Stomach (tissue), 9 donors: ENCODE results near the gene LIN9. TPM values are rescaled to one million over a fixed set of nuclear protein-coding genes. Genes with fewer than 3 reads are reported as not detected.
A peak's percentile ranks its signal among the peaks of the same experiment; 100 is the strongest.

Source experiments
- DNase-seq, 2 donors: peaks; one replicate each; pipeline versions ENCODE4 v3.0.0 to v3.0.0-alpha.2; 2013 to 2019
- H3K27ac ChIP-seq, 5 donors: fragments of 200-600 bp in 4 of 5; sonication (generic) in 4 of 5; one replicate each; pipeline ENCODE4 v1.5.1; 2013 to 2019; ENCODE audit warnings: mild to moderate bottlenecking in 1 of 5, moderate library complexity in 1 of 5
- H3K27me3 ChIP-seq, 3 donors: fragments of 200-600 bp; sonication (generic); one replicate each; pipeline ENCODE4 v1.5.1; 2017 to 2019; ENCODE audit warnings: mixed run types in 1 of 3
- H3K36me3 ChIP-seq, 4 donors: fragments of 200-600 bp; sonication (generic); 1 replicate in 3 of 4; 2 replicates in 1 of 4; pipeline ENCODE4 v1.5.1; 2016 to 2019
- H3K4me1 ChIP-seq, 4 donors: fragments of 200-600 bp; sonication (generic); one replicate each; pipeline ENCODE4 v1.5.1; 2016 to 2019
- H3K4me3 ChIP-seq, 4 donors: fragments of 200-600 bp; sonication (generic) in 3 of 4; one replicate each; pipeline ENCODE4 v1.5.1; 2016 to 2019; ENCODE audit warnings: mild to moderate bottlenecking in 1 of 4
- H3K9me3 ChIP-seq, 4 donors: fragments of 200-600 bp; sonication (generic); one replicate each; pipeline ENCODE4 v1.5.1; 2016 to 2019
- EP300 ChIP-seq: sonication (generic); formaldehyde crosslinking; IDR thresholded peaks from one replicate; pipeline ENCODE4 v1.6.1; 2017; ENCODE audit warnings: antibody characterized with exemption
- POLR2AphosphoS5 ChIP-seq, 3 donors: sonication (generic); formaldehyde crosslinking; IDR thresholded peaks; one replicate each; pipeline ENCODE4 v1.6.1; 2016; ENCODE audit warnings: antibody characterized with exemption in 3 of 3
- WGBS, 5 donors: extraction: QIAGEN DNeasy Blood & Tissue Kit in 3 of 5; methylation state at CpG; one replicate each; pipeline versions ENCODE4 v1.1.5 to v1.1.7; 2013 to 2018; 5-methylcytosine and 5-hydroxymethylcytosine counted together
- intact Hi-C: fragments of 100-400 bp; cut with DNase I; formaldehyde crosslinking; loops from one replicate; pipeline ENCODE4 v1.15.1; 2023; ENCODE audit warnings: low total_unique reads
- polyA plus RNA-seq, 3 donors: library from polyadenylated mRNA; stranded (reverse); fragments of 200-250 nt; gene quantifications; one replicate each; pipeline ENCODE4 v1.2.3, GENCODE V29; 2013
- total RNA-seq, 5 donors: library from RNA; depleted of rRNA; stranded (reverse); fragments of >200 nt; gene quantifications; one replicate each; pipeline versions ENCODE4 v1.1.0 to v1.2.3, GENCODE V29; 2014 to 2016
- TF ChIP-seq, protein P1 (sequence below), 7 experiments: fragments of 450-650 bp in 4 of 7; fragments of 200-600 bp in 3 of 7; sonication (generic) in 3 of 7; IDR thresholded peaks; one replicate each; pipeline ENCODE4 v1.5.1; 2016 to 2019; ENCODE audit warnings: antibody characterized with exemption in 7 of 7, control low read depth in 2 of 7, mild to moderate bottlenecking in 1 of 7
- donor health status: healthy with polysubstance abuse.
- donor health status: Bipolar disorder and iron deficiency.
- donor health status: healthy.

The LIN9 gene
- total and polyA plus RNA-seq, 8 donors: 1.3 to 45.5 (median 2.9) TPM; not detected in 1

DNA sequence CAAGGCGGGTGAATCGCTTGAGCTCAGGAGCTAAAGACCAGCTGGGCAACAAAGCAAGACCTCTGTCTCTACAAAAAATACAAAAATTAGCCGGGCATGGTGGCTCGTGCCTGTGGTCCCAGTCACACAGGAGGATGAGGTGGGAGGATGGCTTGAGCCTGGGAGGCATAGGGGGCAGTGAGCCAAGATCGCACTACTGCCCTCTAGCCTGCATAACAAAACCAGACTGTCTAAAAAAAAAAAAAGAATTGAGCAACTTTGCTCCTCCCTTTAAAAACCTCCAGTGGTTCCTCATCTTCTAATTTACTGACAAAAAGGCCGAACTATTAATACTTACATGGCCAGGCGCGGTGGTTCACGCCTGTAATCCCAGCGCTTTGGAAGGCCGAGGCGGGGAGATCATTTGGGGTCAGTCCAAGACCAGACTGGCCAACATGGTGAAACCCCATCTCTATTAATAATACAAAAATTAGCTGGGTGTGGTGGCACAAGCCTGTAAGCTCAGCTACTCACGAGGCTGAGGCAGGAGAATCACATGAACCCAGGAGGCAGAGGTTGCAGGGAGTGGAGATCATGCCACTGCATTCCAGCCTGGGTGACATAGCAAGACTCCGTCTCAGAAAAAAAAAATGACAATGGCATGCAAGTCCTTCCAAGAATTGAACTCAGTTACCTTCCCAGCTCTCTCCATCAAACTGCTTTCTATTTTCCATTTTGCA lies 126.8 kb downstream of the LIN9 start:
- Histone ChIP-seq H3K27ac (peak overlapping the region; percentile 14 to 66 (median 51)), H3K9me3 (no peaks in the 10 kb centered on the region), H3K36me3 (peaks cover 0 to 11% (median 3%) of the 10 kb centered on the region in 4 donors), H3K4me1 (peaks cover 22 to 91% (median 78%) of the 10 kb centered on the region in 4 donors), H3K4me3 (peak overlapping the region in 1 of 4 donors; percentile 31), H3K27me3 (no peaks in the 10 kb centered on the region)
- 64 to 72% (median 67%) methylated on average over 14 of the region's 14 CpGs for WGBS, 5 donors
- intact Hi-C loops: no loop called here
- DNase-seq: peak; percentile 57 to 62
- TF ChIP-seq EP300 (no peak), POLR2AphosphoS5 (IDR thresholded peaks at IDR 0.05) (peak in 1 of 3 donors; percentile 22)
- TF ChIP-seq, protein P1, sequence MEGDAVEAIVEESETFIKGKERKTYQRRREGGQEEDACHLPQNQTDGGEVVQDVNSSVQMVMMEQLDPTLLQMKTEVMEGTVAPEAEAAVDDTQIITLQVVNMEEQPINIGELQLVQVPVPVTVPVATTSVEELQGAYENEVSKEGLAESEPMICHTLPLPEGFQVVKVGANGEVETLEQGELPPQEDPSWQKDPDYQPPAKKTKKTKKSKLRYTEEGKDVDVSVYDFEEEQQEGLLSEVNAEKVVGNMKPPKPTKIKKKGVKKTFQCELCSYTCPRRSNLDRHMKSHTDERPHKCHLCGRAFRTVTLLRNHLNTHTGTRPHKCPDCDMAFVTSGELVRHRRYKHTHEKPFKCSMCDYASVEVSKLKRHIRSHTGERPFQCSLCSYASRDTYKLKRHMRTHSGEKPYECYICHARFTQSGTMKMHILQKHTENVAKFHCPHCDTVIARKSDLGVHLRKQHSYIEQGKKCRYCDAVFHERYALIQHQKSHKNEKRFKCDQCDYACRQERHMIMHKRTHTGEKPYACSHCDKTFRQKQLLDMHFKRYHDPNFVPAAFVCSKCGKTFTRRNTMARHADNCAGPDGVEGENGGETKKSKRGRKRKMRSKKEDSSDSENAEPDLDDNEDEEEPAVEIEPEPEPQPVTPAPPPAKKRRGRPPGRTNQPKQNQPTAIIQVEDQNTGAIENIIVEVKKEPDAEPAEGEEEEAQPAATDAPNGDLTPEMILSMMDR (IDR thresholded peaks at IDR 0.05): peak in 3 of 7 experiments; percentile 12 to 38 (median 12)

Other genes with a start within 250 kb of the LIN9 start
- 100 to 1,000 TPM in 3 of 5 donors, 10 to 100 TPM in 2; 30.7 to 541 (median 237) TPM for gene H3-3A, start 246.4 kb downstream of the LIN9 start, total RNA-seq
- gene H3-3A, start 246.4 kb downstream of the LIN9 start, polyA plus RNA-seq: 100 to 1,000 TPM; 754 to 995 (median 822) TPM
- 100 to 1,000 TPM in 1 of 5 donors, 10 to 100 TPM in 4; 29.9 to 132 (median 48.4) TPM for gene ACBD3, start 122.4 kb downstream of the LIN9 start, total RNA-seq
- gene ACBD3, start 122.4 kb downstream of the LIN9 start, polyA plus RNA-seq: 10 to 100 TPM in 2 of 3 donors, 1 to 10 TPM in 1; 9.1 to 35.9 (median 18.6) TPM
- not detected for gene MIXL1, start 85.5 kb downstream of the LIN9 start, total RNA-seq
- 1 to 10 TPM in 1 of 3 donors, under 1 TPM in 1, not detected in 1; 0.10 to 2.0 TPM for gene MIXL1, start 85.5 kb downstream of the LIN9 start, polyA plus RNA-seq
- 100 to 1,000 TPM in 1 of 5 donors, 10 to 100 TPM in 4; 20.0 to 103 (median 54.5) TPM for gene PARP1, start 98.9 kb upstream of the LIN9 start, total RNA-seq
- 10 to 100 TPM; 17.4 to 24.8 (median 19.4) TPM for gene PARP1, start 98.9 kb upstream of the LIN9 start, polyA plus RNA-seq
- 1 to 10 TPM in 3 of 5 donors, under 1 TPM in 2; under 0.01 to 2.8 (median 1.8) TPM for gene STUM, start 239.6 kb upstream of the LIN9 start, total RNA-seq
- 1 to 10 TPM in 2 of 3 donors, under 1 TPM in 1; 0.56 to 2.0 (median 1.2) TPM for gene STUM, start 239.6 kb upstream of the LIN9 start, polyA plus RNA-seq